ENCODE measurements around the gene TUBGCP2.

The TUBGCP2 gene

DNA sequence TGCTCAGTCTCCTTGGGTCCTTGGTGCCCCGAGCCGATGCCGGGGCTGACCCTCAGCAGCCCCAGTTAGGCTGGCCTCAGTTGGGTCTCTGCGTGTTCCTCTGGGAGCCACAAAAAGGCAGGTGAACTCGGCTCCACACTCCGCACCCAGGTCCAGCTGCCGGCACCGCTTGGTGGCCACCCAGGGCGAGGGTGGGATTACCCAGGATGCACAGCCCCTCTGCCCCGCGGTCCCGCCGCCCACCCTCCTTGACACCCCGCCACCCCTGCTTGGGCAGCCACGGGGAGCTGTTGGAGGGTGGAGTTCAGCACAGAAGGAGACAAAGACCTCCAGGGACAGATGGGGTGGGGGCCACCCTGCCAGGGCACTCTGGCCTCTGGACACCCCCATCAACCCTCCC lies 53.3 kb downstream of the TUBGCP2 start:
- no peak overlapping the region for H3K4me2 ChIP-seq (ENCODE audit: low read depth, low read length, poor library complexity, severe bottlenecking)
- TF ChIP-seq EZH2phosphoT487 (conservative IDR thresholded peaks at IDR 0.05; ENCODE audit: low read length), result no peak
- TF ChIP-seq, protein P1, sequence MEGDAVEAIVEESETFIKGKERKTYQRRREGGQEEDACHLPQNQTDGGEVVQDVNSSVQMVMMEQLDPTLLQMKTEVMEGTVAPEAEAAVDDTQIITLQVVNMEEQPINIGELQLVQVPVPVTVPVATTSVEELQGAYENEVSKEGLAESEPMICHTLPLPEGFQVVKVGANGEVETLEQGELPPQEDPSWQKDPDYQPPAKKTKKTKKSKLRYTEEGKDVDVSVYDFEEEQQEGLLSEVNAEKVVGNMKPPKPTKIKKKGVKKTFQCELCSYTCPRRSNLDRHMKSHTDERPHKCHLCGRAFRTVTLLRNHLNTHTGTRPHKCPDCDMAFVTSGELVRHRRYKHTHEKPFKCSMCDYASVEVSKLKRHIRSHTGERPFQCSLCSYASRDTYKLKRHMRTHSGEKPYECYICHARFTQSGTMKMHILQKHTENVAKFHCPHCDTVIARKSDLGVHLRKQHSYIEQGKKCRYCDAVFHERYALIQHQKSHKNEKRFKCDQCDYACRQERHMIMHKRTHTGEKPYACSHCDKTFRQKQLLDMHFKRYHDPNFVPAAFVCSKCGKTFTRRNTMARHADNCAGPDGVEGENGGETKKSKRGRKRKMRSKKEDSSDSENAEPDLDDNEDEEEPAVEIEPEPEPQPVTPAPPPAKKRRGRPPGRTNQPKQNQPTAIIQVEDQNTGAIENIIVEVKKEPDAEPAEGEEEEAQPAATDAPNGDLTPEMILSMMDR (IDR thresholded peaks at IDR 0.05; ENCODE audit: insufficient read depth, low read length, poor library complexity, severe bottlenecking), result no peak
- H4K20me1 ChIP-seq (ENCODE audit: low read depth, low read length), result no peaks in the 10 kb centered on the region

GRCh38 chr10:133254421-133255120 lies 54.1 kb downstream of the TUBGCP2 start:
- TF ChIP-seq, protein P1 (IDR thresholded peaks at IDR 0.05; ENCODE audit: insufficient read depth, low read length, poor library complexity, severe bottlenecking), result no peak
- no peak for TF ChIP-seq EZH2phosphoT487 (conservative IDR thresholded peaks at IDR 0.05; ENCODE audit: low read length)
- Histone ChIP-seq H3K9me2 (replicated peaks; ENCODE audit: insufficient read depth, low read length) (no peaks in the 10 kb centered on the region), H3K9ac (ENCODE audit: low read length) (no peak overlapping the region), H3K27ac (ENCODE audit: low read depth, low read length) (no peak overlapping the region), H4K20me1 (ENCODE audit: low read depth, low read length) (no peaks in the 10 kb centered on the region), H3K36me3 (ENCODE audit: low read length) (no peaks in the 10 kb centered on the region), H3K4me2 (ENCODE audit: low read depth, low read length, poor library complexity, severe bottlenecking) (no peak overlapping the region), H3K4me3 (ENCODE audit: insufficient read depth, low read length, poor library complexity, severe bottlenecking) (no peak overlapping the region), H3F3A (ENCODE audit: insufficient read depth) (no peaks in the 10 kb centered on the region), H3K9me3 (ENCODE audit: insufficient read depth, low read length) (no peaks in the 10 kb centered on the region), H3K27me3 (ENCODE audit: low read length) (no peaks in the 10 kb centered on the region), H3K79me2 (ENCODE audit: insufficient read depth, low read length) (no peaks in the 10 kb centered on the region), H2AFZ (ENCODE audit: low read depth, low read length, severe bottlenecking) (no peak overlapping the region)

More for the DNA sequence above, 53.3 kb downstream of the TUBGCP2 start:
- no peaks in the 10 kb centered on the region for H3K9me3 ChIP-seq (ENCODE audit: insufficient read depth, low read length)
- no peak overlapping the region for H3K9ac ChIP-seq (ENCODE audit: low read length)
- H3K27me3 ChIP-seq (ENCODE audit: low read length), result no peaks in the 10 kb centered on the region
- no peak overlapping the region for H2AFZ ChIP-seq (ENCODE audit: low read depth, low read length, severe bottlenecking)
- H3K36me3 ChIP-seq (ENCODE audit: low read length), result no peaks in the 10 kb centered on the region
- no peaks in the 10 kb centered on the region for H3K9me2 ChIP-seq (replicated peaks; ENCODE audit: insufficient read depth, low read length)
- H3K27ac ChIP-seq (ENCODE audit: low read depth, low read length), result no peak overlapping the region
- no peaks in the 10 kb centered on the region for H3F3A ChIP-seq (ENCODE audit: insufficient read depth)
- no peak overlapping the region for H3K4me3 ChIP-seq (ENCODE audit: insufficient read depth, low read length, poor library complexity, severe bottlenecking)
- no peaks in the 10 kb centered on the region for H3K79me2 ChIP-seq (ENCODE audit: insufficient read depth, low read length)

DNA sequence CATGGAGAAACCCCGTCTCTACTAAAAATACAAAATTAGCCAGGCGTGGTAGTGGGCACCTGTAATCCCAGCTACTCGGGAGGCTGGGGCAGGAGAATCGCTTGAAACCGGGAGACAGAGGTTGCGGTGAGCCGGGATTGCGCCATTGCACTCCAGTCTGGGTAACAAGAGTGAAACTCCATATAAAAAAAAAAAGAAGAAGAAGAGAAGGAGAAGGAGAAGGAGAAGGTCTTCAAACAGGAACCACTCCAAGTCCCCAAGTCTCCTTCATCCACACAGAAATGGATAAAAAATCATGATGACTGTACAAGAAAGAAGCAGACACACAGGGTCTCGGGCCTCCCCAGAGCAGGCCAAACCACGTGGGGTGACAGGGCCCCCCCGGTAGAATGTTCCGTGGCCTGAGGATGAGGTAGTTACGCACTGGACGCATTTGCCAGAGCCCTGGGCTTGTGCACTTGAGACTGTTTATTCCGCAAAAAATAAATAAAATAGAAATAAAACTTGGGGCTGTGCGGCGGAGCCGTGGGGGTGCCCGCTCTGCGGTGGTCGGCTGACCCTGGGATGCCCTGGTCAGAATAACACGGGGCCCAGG lies 55.2 kb downstream of the TUBGCP2 start:
- H4K20me1 ChIP-seq (ENCODE audit: low read depth, low read length), result no peaks in the 10 kb centered on the region
- no peak for TF ChIP-seq EZH2phosphoT487 (conservative IDR thresholded peaks at IDR 0.05; ENCODE audit: low read length)
- TF ChIP-seq, protein P1 (IDR thresholded peaks at IDR 0.05; ENCODE audit: insufficient read depth, low read length, poor library complexity, severe bottlenecking), result no peak
- no peaks in the 10 kb centered on the region for H3K36me3 ChIP-seq (ENCODE audit: low read length)
- no peaks in the 10 kb centered on the region for H3F3A ChIP-seq (ENCODE audit: insufficient read depth)
- no peaks in the 10 kb centered on the region for H3K27me3 ChIP-seq (ENCODE audit: low read length)
- H3K4me3 ChIP-seq (ENCODE audit: insufficient read depth, low read length, poor library complexity, severe bottlenecking), result no peak overlapping the region
- H3K27ac ChIP-seq (ENCODE audit: low read depth, low read length), result no peak overlapping the region
- no peak overlapping the region for H3K4me2 ChIP-seq (ENCODE audit: low read depth, low read length, poor library complexity, severe bottlenecking)
- H3K79me2 ChIP-seq (ENCODE audit: insufficient read depth, low read length), result no peaks in the 10 kb centered on the region
- no peaks in the 10 kb centered on the region for H3K9me3 ChIP-seq (ENCODE audit: insufficient read depth, low read length)
- H3K9me2 ChIP-seq (replicated peaks; ENCODE audit: insufficient read depth, low read length), result no peaks in the 10 kb centered on the region
- no peak overlapping the region for H2AFZ ChIP-seq (ENCODE audit: low read depth, low read length, severe bottlenecking)
- H3K9ac ChIP-seq (ENCODE audit: low read length), result no peak overlapping the region

Data from SU-DHL-6 (cell line).